Testis (tissue), 3 donors: ENCODE measurements around the gene FARS2. TPM values are rescaled to one million over a fixed set of nuclear protein-coding genes. Genes with fewer than 3 reads are reported as not detected.

Experiments used
- DNase-seq: peaks from one replicate; pipeline ENCODE4 v3.0.0-alpha.2; 2019
- H3K27ac ChIP-seq, 2 donors: fragments of 200-600 bp; sonication (generic); one replicate each; pipeline ENCODE4 v1.5.1; 2019
- H3K27me3 ChIP-seq: fragments of 200-600 bp; sonication (generic); one replicate; pipeline ENCODE4 v1.5.1; 2019
- H3K36me3 ChIP-seq: fragments of 200-600 bp; sonication (generic); one replicate; pipeline ENCODE4 v1.5.1; 2017; ENCODE audit warnings: low read depth; ENCODE audit errors: missing control alignments
- H3K4me1 ChIP-seq: fragments of 200-600 bp; sonication (generic); one replicate; pipeline ENCODE4 v1.5.1; 2019
- H3K4me3 ChIP-seq, 2 donors: fragments of 200-600 bp; sonication (generic); one replicate each; pipeline ENCODE4 v1.5.1; 2017 to 2019
- H3K9me3 ChIP-seq: fragments of 200-600 bp; sonication (generic); one replicate; pipeline ENCODE4 v1.5.1; 2017
- CTCF ChIP-seq, 3 experiments: fragments of 450-650 bp in 2 of 3; fragments of 200-600 bp in 1 of 3; sonication (generic) in 1 of 3; IDR thresholded peaks; one replicate each; pipeline ENCODE4 v1.5.1; 2016 to 2019; ENCODE audit warnings: antibody characterized with exemption in 3 of 3, mild to moderate bottlenecking in 2 of 3, moderate library complexity in 1 of 3
- POLR2A ChIP-seq: fragments of 450-650 bp; IDR thresholded peaks from one replicate; pipeline ENCODE4 v1.6.1; 2017; ENCODE audit warnings: antibody characterized with exemption, mild to moderate bottlenecking, moderate library complexity
- WGBS, 2 donors: methylation state at CpG; one replicate each; pipeline ENCODE4 v1.1.5; 2018; 5-methylcytosine and 5-hydroxymethylcytosine counted together
- intact Hi-C: fragments of 100-400 bp; cut with DNase I; formaldehyde crosslinking; loops from one replicate; pipeline ENCODE4 v1.15.1; 2023; ENCODE audit warnings: low total_unique reads
- polyA plus RNA-seq: library from polyadenylated mRNA; stranded (reverse); fragments of 350-450 nt; fragmentation: Illumina TruSeq; extraction: RNeasy Lipid Tissue Mini Kit (QIAGEN cat#74804); gene quantifications from one replicate; pipeline ENCODE4 v1.2.3, GENCODE V29; 2014; ENCODE audit warnings: low read depth, low replicate concordance; ENCODE audit not compliant: insufficient read depth
- total RNA-seq, 2 donors: library from RNA; depleted of rRNA; stranded (reverse); fragments of >200 nt; gene quantifications; one replicate each; pipeline ENCODE4 v1.2.3, GENCODE V29; 2016

Gene FARS2
- total and polyA plus RNA-seq, 3 donors from 2014 or later: 15.4 to 26.8 (median 22.1) TPM

DNA sequence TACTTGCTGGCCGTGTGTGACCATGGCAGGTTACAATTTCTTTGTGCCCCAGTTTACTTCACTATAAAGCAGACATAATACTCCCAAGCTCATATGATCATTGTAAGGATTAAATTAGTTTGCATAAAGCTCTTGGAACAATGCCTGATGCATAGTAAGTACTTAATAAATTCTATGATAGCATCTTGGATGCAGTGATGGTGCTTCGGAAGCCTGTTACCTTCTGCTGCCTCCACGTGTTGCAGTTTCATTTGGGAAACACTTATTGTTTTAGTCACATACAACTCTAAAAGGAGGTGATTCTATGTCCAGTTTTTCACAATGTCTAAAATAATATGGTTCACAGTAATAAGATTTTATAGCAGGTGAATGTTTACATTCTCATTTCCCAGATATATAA lies 401.5 kb downstream of the FARS2 start:
- TF ChIP-seq POLR2A (no peak), CTCF (IDR thresholded peaks at IDR 0.05) (no peak)
- H3K27me3 ChIP-seq: no peaks in the 10 kb centered on the region
- DNase-seq: no peak
- no peak overlapping the region for H3K4me3 ChIP-seq
- no peak overlapping the region for H3K27ac ChIP-seq
- 90 to 93% methylated on average over 3 of the region's 3 CpGs for WGBS, 2 donors
- H3K9me3 ChIP-seq: no peaks in the 10 kb centered on the region
- H3K4me1 ChIP-seq: no peaks in the 10 kb centered on the region
- no peaks in the 10 kb centered on the region for H3K36me3 ChIP-seq
- intact Hi-C loops: no loop called here

GRCh38 chr6:5663259-5663658 lies 401.9 kb downstream of the FARS2 start:
- intact Hi-C loops: no loop called here
- Histone ChIP-seq H3K9me3 (no peaks in the 10 kb centered on the region), H3K36me3 (no peaks in the 10 kb centered on the region), H3K27ac (no peak overlapping the region), H3K4me3 (no peak overlapping the region), H3K4me1 (no peaks in the 10 kb centered on the region), H3K27me3 (no peaks in the 10 kb centered on the region)
- TF ChIP-seq POLR2A (no peak), CTCF (IDR thresholded peaks at IDR 0.05) (no peak)
- WGBS, 2 donors: 87 to 91% methylated on average over 4 of the region's 4 CpGs
- DNase-seq: no peak

- no peaks in the 10 kb centered on the region for H3K36me3 ChIP-seq
- no peaks in the 10 kb centered on the region for H3K27me3 ChIP-seq
- H3K27ac ChIP-seq: no peak overlapping the region
- 93 to 95% methylated on average over 2 of the region's 2 CpGs for WGBS, 2 donors
- no peak for DNase-seq
- no peaks in the 10 kb centered on the region for H3K9me3 ChIP-seq
- intact Hi-C loops: no loop called here
- no peak overlapping the region for H3K4me3 ChIP-seq
- no peaks in the 10 kb centered on the region for H3K4me1 ChIP-seq
- TF ChIP-seq CTCF (IDR thresholded peaks at IDR 0.05) (no peak), POLR2A (no peak)
These were observed 402.4 kb downstream of the FARS2 start for GRCh38 chr6:5663739-5664138.

- TF ChIP-seq CTCF (IDR thresholded peaks at IDR 0.05): no peak
- TF ChIP-seq POLR2A: no peak
- H3K27me3 ChIP-seq: no peaks in the 10 kb centered on the region
- no peaks in the 10 kb centered on the region for H3K9me3 ChIP-seq
- intact Hi-C loops: no loop called here
- H3K27ac ChIP-seq: no peak overlapping the region
- DNase-seq: no peak
- H3K36me3 ChIP-seq: no peaks in the 10 kb centered on the region
- H3K4me1 ChIP-seq: no peaks in the 10 kb centered on the region
- H3K4me3 ChIP-seq: no peak overlapping the region
- 94% methylated on average over 3 of the region's 3 CpGs for WGBS, 2 donors
These were observed 402.8 kb downstream of the FARS2 start for GRCh38 chr6:5664149-5664548.

DNA sequence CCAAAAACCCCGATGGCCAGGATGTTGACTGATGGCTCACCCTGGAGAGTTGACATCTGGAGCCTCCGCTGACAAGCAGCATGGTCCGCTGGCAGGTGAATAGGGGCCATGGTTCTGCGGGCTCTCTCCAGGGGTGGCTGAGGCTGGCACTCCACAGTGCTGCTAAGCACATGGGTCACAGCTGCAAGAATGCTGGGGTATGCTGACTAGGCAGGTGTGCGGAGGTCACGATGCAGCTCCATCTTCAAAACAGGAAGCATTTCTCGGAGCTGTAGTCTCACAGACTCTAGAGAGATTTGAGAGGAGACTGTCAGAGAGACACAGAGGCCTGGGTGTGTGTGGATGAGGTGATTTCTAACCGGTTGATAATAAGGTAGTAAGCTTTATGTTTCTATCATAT lies 403.9 kb downstream of the FARS2 start:
- Histone ChIP-seq H3K4me3 (no peak overlapping the region), H3K27ac (no peak overlapping the region), H3K4me1 (no peaks in the 10 kb centered on the region), H3K36me3 (no peaks in the 10 kb centered on the region), H3K9me3 (no peaks in the 10 kb centered on the region), H3K27me3 (no peaks in the 10 kb centered on the region)
- DNase-seq: no peak
- intact Hi-C loops: no loop called here
- TF ChIP-seq POLR2A (no peak), CTCF (IDR thresholded peaks at IDR 0.05) (no peak)
- 95 to 97% methylated on average over 7 to 8 of the region's 8 CpGs for WGBS, 2 donors
